Left renal cortex interstitium (tissue), 4 donors: ENCODE measurements around the gene EFCAB8. TPM values are rescaled to one million over a fixed set of nuclear protein-coding genes. Genes with fewer than 3 reads are reported as not detected.

ENCODE experiments used
- DNase-seq, 4 donors: peaks; one replicate each; pipeline ENCODE4 v3.0.0-alpha.2; 2013; ENCODE audit warnings: low read depth in 4 of 4, low spot score in 2 of 4, missing footprints in 1 of 4
- polyA plus RNA-seq, 4 donors: library from polyadenylated mRNA; unstranded; fragments of 120-200 nt; gene quantifications; one replicate each; pipeline ENCODE4 v1.2.1, GENCODE V29; 2013; ENCODE audit not compliant: insufficient read length in 4 of 4

The EFCAB8 gene
- polyA plus RNA-seq, 4 donors = 0.06 to 0.13 (median 0.08) TPM; not detected in 1

- no peak for DNase-seq
These were observed 50.7 kb downstream of the EFCAB8 start for GRCh38 chr20:32909451-32909850.

GRCh38 chr20:32909896-32910571, 51.3 kb downstream of the EFCAB8 start:
- DNase-seq = no peak

- DNase-seq = no peak
These were observed 52.6 kb downstream of the EFCAB8 start for GRCh38 chr20:32911355-32911754.

- no peak for DNase-seq
These were observed 54.0 kb downstream of the EFCAB8 start for GRCh38 chr20:32912688-32913087.

GRCh38 chr20:32914031-32914430, 55.3 kb downstream of the EFCAB8 start:
- DNase-seq = no peak

- no peak for DNase-seq
These were observed 58.6 kb downstream of the EFCAB8 start for GRCh38 chr20:32917191-32917950.

- no peak for DNase-seq
These were observed 59.6 kb downstream of the EFCAB8 start for GRCh38 chr20:32918296-32918695.

GRCh38 chr20:32918751-32919150, 60.0 kb downstream of the EFCAB8 start:
- DNase-seq = no peak

- no peak for DNase-seq
These were observed 61.3 kb downstream of the EFCAB8 start for GRCh38 chr20:32920066-32920465.

- no peak for DNase-seq
These were observed 62.0 kb downstream of the EFCAB8 start for GRCh38 chr20:32920530-32921298.

GRCh38 chr20:32922466-32922865, 63.7 kb downstream of the EFCAB8 start:
- no peak for DNase-seq

GRCh38 chr20:32924781-32925180, 66.1 kb downstream of the EFCAB8 start:
- DNase-seq = no peak

- DNase-seq = no peak
These were observed 66.9 kb downstream of the EFCAB8 start for GRCh38 chr20:32925481-32926196.

- no peak for DNase-seq
These were observed 70.4 kb downstream of the EFCAB8 start for GRCh38 chr20:32929162-32929561.

- no peak for DNase-seq
These were observed 71.5 kb downstream of the EFCAB8 start for GRCh38 chr20:32930181-32930580.

GRCh38 chr20:32930701-32931100, 72.0 kb downstream of the EFCAB8 start:
- DNase-seq = no peak

- no peak for DNase-seq
These were observed 75.9 kb downstream of the EFCAB8 start for GRCh38 chr20:32934580-32934979.

GRCh38 chr20:32941155-32941885, 82.6 kb downstream of the EFCAB8 start:
- no peak for DNase-seq

GRCh38 chr20:32943490-32944052, 84.8 kb downstream of the EFCAB8 start:
- no peak for DNase-seq

- DNase-seq = no peak
These were observed 87.0 kb downstream of the EFCAB8 start for GRCh38 chr20:32945710-32946221.
